Measurements from ENCODE around the gene CLDN9.

DNA sequence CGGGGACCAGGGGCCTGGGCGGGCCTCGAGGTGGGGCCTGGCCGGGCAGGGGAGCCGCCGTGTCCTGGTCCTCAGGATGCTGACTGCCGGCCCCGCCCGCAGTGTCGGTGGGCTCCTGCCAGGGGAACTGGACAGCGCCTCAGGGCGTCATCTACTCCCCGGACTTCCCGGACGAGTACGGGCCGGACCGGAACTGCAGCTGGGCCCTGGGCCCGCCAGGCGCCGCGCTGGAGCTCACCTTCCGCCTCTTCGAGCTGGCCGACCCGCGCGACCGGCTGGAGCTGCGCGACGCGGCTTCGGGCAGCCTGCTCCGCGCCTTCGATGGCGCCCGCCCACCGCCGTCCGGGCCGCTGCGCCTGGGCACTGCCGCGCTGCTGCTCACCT, 45.9 kb upstream of the CLDN9 start:
- TF ChIP-seq EZH2 (IDR thresholded peaks at IDR 0.05; ENCODE audit: borderline replicate concordance) (no peak), EZH2phosphoT487 (IDR thresholded peaks at IDR 0.05; ENCODE audit: low read depth, severe bottlenecking, unreplicated experiment) (no peak)
- TF ChIP-seq, protein P1, sequence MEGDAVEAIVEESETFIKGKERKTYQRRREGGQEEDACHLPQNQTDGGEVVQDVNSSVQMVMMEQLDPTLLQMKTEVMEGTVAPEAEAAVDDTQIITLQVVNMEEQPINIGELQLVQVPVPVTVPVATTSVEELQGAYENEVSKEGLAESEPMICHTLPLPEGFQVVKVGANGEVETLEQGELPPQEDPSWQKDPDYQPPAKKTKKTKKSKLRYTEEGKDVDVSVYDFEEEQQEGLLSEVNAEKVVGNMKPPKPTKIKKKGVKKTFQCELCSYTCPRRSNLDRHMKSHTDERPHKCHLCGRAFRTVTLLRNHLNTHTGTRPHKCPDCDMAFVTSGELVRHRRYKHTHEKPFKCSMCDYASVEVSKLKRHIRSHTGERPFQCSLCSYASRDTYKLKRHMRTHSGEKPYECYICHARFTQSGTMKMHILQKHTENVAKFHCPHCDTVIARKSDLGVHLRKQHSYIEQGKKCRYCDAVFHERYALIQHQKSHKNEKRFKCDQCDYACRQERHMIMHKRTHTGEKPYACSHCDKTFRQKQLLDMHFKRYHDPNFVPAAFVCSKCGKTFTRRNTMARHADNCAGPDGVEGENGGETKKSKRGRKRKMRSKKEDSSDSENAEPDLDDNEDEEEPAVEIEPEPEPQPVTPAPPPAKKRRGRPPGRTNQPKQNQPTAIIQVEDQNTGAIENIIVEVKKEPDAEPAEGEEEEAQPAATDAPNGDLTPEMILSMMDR (IDR thresholded peaks at IDR 0.05; ENCODE audit: poor library complexity) = no peak
